Measurements from ENCODE around the gene FKBP5. TPM values are rescaled to one million over a fixed set of nuclear protein-coding genes. Genes with fewer than 3 reads are reported as not detected.
A peak's percentile ranks its signal among the peaks of the same experiment; 100 is the strongest.
"Not testable (repeated sequence)": the region's sequence is repeated elsewhere in the genome, so short reads cannot be mapped to it uniquely, and the experiment has no call there.

The FKBP5 gene
- total RNA-seq, 1 experiment from 2014 or later, result 12.4 TPM

- H3K9ac ChIP-seq (ENCODE audit: low read length), result no peak overlapping the region
- H2AFZ ChIP-seq (ENCODE audit: low read length), result no peak overlapping the region
- H3K4me1 ChIP-seq (ENCODE audit: insufficient read depth, low read length), result peaks cover 62% of the 10 kb centered on the region
- no peaks in the 10 kb centered on the region for H3K27me3 ChIP-seq (ENCODE audit: low read length)
- H3K4me2 ChIP-seq (ENCODE audit: low read length), result peak overlapping the region; percentile 70
- no peaks in the 10 kb centered on the region for H3K9me2 ChIP-seq (replicated peaks; ENCODE audit: low read length)
- no peaks in the 10 kb centered on the region for H4K20me1 ChIP-seq (ENCODE audit: low read length)
- ChIA-PET POLR2A (ENCODE audit: unreplicated experiment) (no interaction called here), CTCF (interaction anchor here (1.5 kb wide), 1 partner anchor 24 kb away, joined by 5 read pairs; no protein-coding TSS in a partner anchor)
- DNase-seq, result no peak
- no peak for TF ChIP-seq EZH2 (IDR thresholded peaks at IDR 0.05; ENCODE audit: low read length, unreplicated experiment)
- TF ChIP-seq CTCF (conservative IDR thresholded peaks at IDR 0.05; ENCODE audit: low read depth, low read length), result no peak
- no peak for TF ChIP-seq EZH2phosphoT487 (IDR thresholded peaks at IDR 0.05; ENCODE audit: borderline replicate concordance, low read length)
- no peak for ATAC-seq
- H3K9me3 ChIP-seq (ENCODE audit: low read length), result no peaks in the 10 kb centered on the region
- H3K27ac ChIP-seq (ENCODE audit: low read length), result no peak overlapping the region; the same call in 1 of the 2 replicates
- H3K4me3 ChIP-seq (ENCODE audit: low read length), result no peak overlapping the region
- H3K79me2 ChIP-seq (ENCODE audit: low read length), result no peaks in the 10 kb centered on the region
- peaks cover 9% of the 10 kb centered on the region for H3F3A ChIP-seq (ENCODE audit: low read length, unreplicated experiment)
- intact Hi-C loops (cut with micrococcal nuclease), result no loop called here
- no TSS peak for BruUV-seq (replicated peaks)
- H3K36me3 ChIP-seq (ENCODE audit: low read depth, low read length), result no peaks in the 10 kb centered on the region
Observed at GRCh38 chr6:35599761-35600658, 88.7 kb downstream of the FKBP5 start.

GRCh38 chr6:35598621-35599020, 90.1 kb downstream of the FKBP5 start:
- ATAC-seq, DNase-seq: not testable (repeated sequence)

GRCh38 chr6:35596448-35597442, 92.0 kb downstream of the FKBP5 start:
- Histone ChIP-seq H3F3A (ENCODE audit: low read length, unreplicated experiment) (peaks cover 9% of the 10 kb centered on the region), H3K27ac (ENCODE audit: low read length) (peak overlapping the region; percentile 77), H3K4me3 (ENCODE audit: low read length) (peak overlapping the region; percentile 8; the same call in 1 of the 2 replicates), H3K79me2 (ENCODE audit: low read length) (no peaks in the 10 kb centered on the region), H2AFZ (ENCODE audit: low read length) (no peak overlapping the region), H3K36me3 (ENCODE audit: low read depth, low read length) (no peaks in the 10 kb centered on the region), H3K4me2 (ENCODE audit: low read length) (peak overlapping the region; percentile 42), H3K4me1 (ENCODE audit: insufficient read depth, low read length) (peaks cover 50% of the 10 kb centered on the region), H3K9me2 (replicated peaks; ENCODE audit: low read length) (no peaks in the 10 kb centered on the region), H4K20me1 (ENCODE audit: low read length) (no peaks in the 10 kb centered on the region), H3K9me3 (ENCODE audit: low read length) (no peaks in the 10 kb centered on the region), H3K27me3 (ENCODE audit: low read length) (no peaks in the 10 kb centered on the region), H3K9ac (ENCODE audit: low read length) (peak overlapping the region; percentile 35)
- intact Hi-C loops (cut with micrococcal nuclease), result loop anchor here (1.0 kb wide), 1 partner anchor 10 kb away; no protein-coding TSS in a partner anchor
- ChIA-PET CTCF (interaction anchor here (1.0 kb wide), 1 partner anchor 28 kb away, joined by 3 read pairs; no protein-coding TSS in a partner anchor), POLR2A (ENCODE audit: unreplicated experiment) (no interaction called here)
- ATAC-seq, result peak; percentile 68
- no TSS peak for BruUV-seq (replicated peaks)
- peak; percentile 80 for DNase-seq
- no peak for TF ChIP-seq EZH2 (IDR thresholded peaks at IDR 0.05; ENCODE audit: low read length, unreplicated experiment)
- TF ChIP-seq CTCF (conservative IDR thresholded peaks at IDR 0.05; ENCODE audit: low read depth, low read length), result no peak
- no peak for TF ChIP-seq EZH2phosphoT487 (IDR thresholded peaks at IDR 0.05; ENCODE audit: borderline replicate concordance, low read length)

More at GRCh38 chr6:35598621-35599020, 90.1 kb downstream of the FKBP5 start:
- peaks cover 60% of the 10 kb centered on the region for H3K4me1 ChIP-seq (ENCODE audit: insufficient read depth, low read length)
- H3K27me3 ChIP-seq (ENCODE audit: low read length); BruUV-seq (replicated peaks); H3K4me3 ChIP-seq (ENCODE audit: low read length); intact Hi-C loops (cut with micrococcal nuclease); H3K9me3 ChIP-seq (ENCODE audit: low read length); H3K27ac ChIP-seq (ENCODE audit: low read length); H3K36me3 ChIP-seq (ENCODE audit: low read depth, low read length); CTCF ChIA-PET; H3K4me2 ChIP-seq (ENCODE audit: low read length); H3K79me2 ChIP-seq (ENCODE audit: low read length); H2AFZ ChIP-seq (ENCODE audit: low read length); H4K20me1 ChIP-seq (ENCODE audit: low read length); H3F3A ChIP-seq (ENCODE audit: low read length, unreplicated experiment); H3K9ac ChIP-seq (ENCODE audit: low read length); H3K9me2 ChIP-seq (replicated peaks; ENCODE audit: low read length): not testable (repeated sequence)
- POLR2A ChIA-PET (ENCODE audit: unreplicated experiment), result interaction anchor here (0.6 kb wide), 1 partner anchor 1354 kb away, joined by 5 read pairs; no protein-coding TSS in a partner anchor

All from PC-3 (cell line).